ENCODE results near the gene ZNF549. TPM values are rescaled to one million over a fixed set of nuclear protein-coding genes. Genes with fewer than 3 reads are reported as not detected.
"Not testable (repeated sequence)": the region's sequence is repeated elsewhere in the genome, so short reads cannot be mapped to it uniquely, and the experiment has no call there.

ZNF549 gene
- 10 to 100 TPM in 1 of 5 donors, 1 to 10 TPM in 4; 2.3 to 15.2 (median 6.7) TPM for total RNA-seq
- polyA plus RNA-seq, result 1 to 10 TPM; 1.2 to 2.3 (median 2.0) TPM
- long read RNA-seq, donor 1, full-length matches to known transcripts, result 2 of 2 reads
- long read RNA-seq, donor 1, partial matches to known transcripts, result 0 of 2 reads
- long read RNA-seq, donor 1, other reads (novel, unspliced or antisense), result 0 of 2 reads
- long read RNA-seq, donor 2, full-length matches to known transcripts, result 1 of 8 reads
- long read RNA-seq, donor 2, partial matches to known transcripts, result 7 of 8 reads
- long read RNA-seq, donor 2, other reads (novel, unspliced or antisense), result 0 of 8 reads
- long read RNA-seq, donor 3, full-length matches to known transcripts, result 1 of 1 reads
- long read RNA-seq, donor 3, partial matches to known transcripts, result 0 of 1 reads
- long read RNA-seq, donor 3, other reads (novel, unspliced or antisense), result 0 of 1 reads
- long read RNA-seq, donor 4, result 0 reads
- long read RNA-seq, donor 5, full-length matches to known transcripts, result 1 of 1 reads
- long read RNA-seq, donor 5, partial matches to known transcripts, result 0 of 1 reads
- long read RNA-seq, donor 5, other reads (novel, unspliced or antisense), result 0 of 1 reads
- long read RNA-seq, donor 6, full-length matches to known transcripts, result 2 of 2 reads
- long read RNA-seq, donor 6, partial matches to known transcripts, result 0 of 2 reads
- long read RNA-seq, donor 6, other reads (novel, unspliced or antisense), result 0 of 2 reads
- long read RNA-seq, donor 7, full-length matches to known transcripts, result 2 of 8 reads
- long read RNA-seq, donor 7, partial matches to known transcripts, result 6 of 8 reads
- long read RNA-seq, donor 7, other reads (novel, unspliced or antisense), result 0 of 8 reads
- long read RNA-seq, donor 8, full-length matches to known transcripts, result 1 of 1 reads
- long read RNA-seq, donor 8, partial matches to known transcripts, result 0 of 1 reads
- long read RNA-seq, donor 8, other reads (novel, unspliced or antisense), result 0 of 1 reads
- long read RNA-seq, donor 9, result 0 reads
- long read RNA-seq, donor 10, result 0 reads

GRCh38 chr19:57527136-57527881 lies at the start of gene ZNF549:
Gene ZNF549 (plus strand): TSS chr19:57527356. CDS start chr19:57527574, 218 bp downstream.
- peak within 1 kb of the TSS; percentile 73 to 86 (median 81) for H3K4me3 ChIP-seq
- peak; percentile 89 to 98 for DNase-seq
- H3K9me3 ChIP-seq, result peaks cover 8 to 47% (median 34%) of the 10 kb centered on the region in 4 donors
- intact Hi-C loops (cut with DNase I; ENCODE audit: low total_unique reads), result no loop called here
- peaks cover 5 to 20% (median 15%) of the 10 kb centered on the region in 4 donors for H3K4me1 ChIP-seq
- H3K27ac ChIP-seq, result peak within 1 kb of the TSS; percentile 76 to 88 (median 81)
- H3K27me3 ChIP-seq, result no peaks in the 10 kb centered on the region
- H3K36me3 ChIP-seq, result peaks cover 0 to 28% (median 22%) of the 10 kb centered on the region in 4 donors
- 0 to 4% (median 2%) methylated on average over 35 to 64 of the region's 64 CpGs for WGBS, 5 donors
- TF ChIP-seq POLR2A (IDR thresholded peaks at IDR 0.05) (no peak), POLR2AphosphoS5 (IDR thresholded peaks at IDR 0.05) (peak; percentile 53 to 78 (median 56))

GRCh38 chr19:57487477-57488298 lies 39.5 kb upstream of the ZNF549 start, which contains the start of gene ZNF419:
Gene ZNF419 (plus strand): TSS chr19:57487750. CDS start chr19:57487951, 201 bp downstream.
- 1 to 2% (median 1%) methylated on average over 15 to 58 of the region's 69 CpGs for WGBS, 5 donors
- intact Hi-C loops (cut with DNase I; ENCODE audit: low total_unique reads), result not testable (repeated sequence)
- H3K27ac ChIP-seq, result peak within 1 kb of the TSS; percentile 79 to 84 (median 82)

GRCh38 chr19:57488299-57488644 lies 38.9 kb upstream of the ZNF549 start:
- H3K27me3 ChIP-seq; H3K27ac ChIP-seq; H3K4me1 ChIP-seq; DNase-seq; intact Hi-C loops (cut with DNase I; ENCODE audit: low total_unique reads): not testable (repeated sequence)
- peaks cover 25 to 36% (median 35%) of the 10 kb centered on the region in 4 donors for H3K36me3 ChIP-seq
- peaks cover 0 to 39% (median 19%) of the 10 kb centered on the region in 4 donors for H3K9me3 ChIP-seq
- 0% methylated on average over 1 of the region's 1 CpG; no CpG with 5 or more reads in 4 of the 5 donors for WGBS, 5 donors
- H3K4me3 ChIP-seq, result peak overlapping the region in 3 of 4 donors; percentile 26 to 82 (median 76)

More at GRCh38 chr19:57487477-57488298, 39.5 kb upstream of the ZNF549 start, which contains the start of gene ZNF419:
- H3K27me3 ChIP-seq, H3K4me1 ChIP-seq: not testable (repeated sequence)
- Histone ChIP-seq H3K36me3 (peaks cover 23 to 30% (median 29%) of the 10 kb centered on the region in 4 donors), H3K9me3 (peaks cover 0 to 33% (median 13%) of the 10 kb centered on the region in 4 donors), H3K4me3 (peak within 1 kb of the TSS; percentile 76 to 98 (median 82))
- peak; percentile 95 to 98 for DNase-seq
- TF ChIP-seq CTCF (IDR thresholded peaks at IDR 0.05) (peak in 1 of 7 experiments; percentile 12), POLR2AphosphoS5 (IDR thresholded peaks at IDR 0.05) (peak; percentile 49 to 81 (median 74)), POLR2A (IDR thresholded peaks at IDR 0.05) (peak in 1 of 4 donors; percentile 42)

- Histone ChIP-seq H3K36me3 (peaks cover 0 to 41% (median 21%) of the 10 kb centered on the region in 4 donors), H3K4me1 (peaks cover 5 to 12% (median 8%) of the 10 kb centered on the region in 4 donors), H3K9me3 (peaks cover 9 to 71% (median 43%) of the 10 kb centered on the region in 4 donors), H3K4me3 (peak overlapping the region in 2 of 4 donors; percentile 77 to 80), H3K27ac (peak overlapping the region in 1 of 5 donors; percentile 90)
- H3K27me3 ChIP-seq; DNase-seq; intact Hi-C loops (cut with DNase I; ENCODE audit: low total_unique reads): not testable (repeated sequence)
Measured at GRCh38 chr19:57499332-57499679, 27.9 kb upstream of the ZNF549 start.
